Measurements from ENCODE around the gene DLG2. TPM values are rescaled to one million over a fixed set of nuclear protein-coding genes. Genes with fewer than 3 reads are reported as not detected.

The DLG2 gene
- total and polyA plus RNA-seq, 2 of the 4 experiments (the other 2 are of a cell fraction) = 0.31 to 0.36 TPM

GRCh38 chr11:84188521-84188920 is 1438.6 kb downstream of the DLG2 start:
- H2AK5ac ChIP-seq (ENCODE audit: low read depth, low read length) = no peak overlapping the region
- ChIA-PET POLR2A (ENCODE audit: unreplicated experiment) (no interaction called here), CTCF (interaction anchor here (0.6 kb wide), 1 partner anchor 29 kb away, joined by 4 read pairs; no protein-coding TSS in a partner anchor)
- H3K56ac ChIP-seq (ENCODE audit: extremely low read depth, insufficient read depth, low read length) = no peak overlapping the region
- no peak overlapping the region for H3K4me2 ChIP-seq (ENCODE audit: low read depth, low read length)
- no peaks in the 10 kb centered on the region for H4K20me1 ChIP-seq (ENCODE audit: insufficient read depth, low read length)
- H3K23ac ChIP-seq (ENCODE audit: low read depth, low read length) = no peak overlapping the region
- H3K9me3 ChIP-seq (ENCODE audit: control insufficient read depth, insufficient read depth, low read length) = no peaks in the 10 kb centered on the region
- H3K9me1 ChIP-seq (ENCODE audit: insufficient read depth, low read length) = no peaks in the 10 kb centered on the region
- H2BK120ac ChIP-seq (ENCODE audit: low read depth, low read length) = no peak overlapping the region
- H2BK5ac ChIP-seq (ENCODE audit: low read depth, low read length, poor library complexity, severe bottlenecking) = no peak overlapping the region
- no CpG with 5 or more reads among the region's 1 CpG for WGBS, 2 experiments (ENCODE audit: extremely low coverage in 2 of 2, insufficient read length in 1 of 2)
- H3K79me1 ChIP-seq (ENCODE audit: low read depth in 1 of 2, low read length in 2 of 2) = no peaks in the 10 kb centered on the region
- no peak overlapping the region for H3K9ac ChIP-seq (ENCODE audit: low read depth, low read length)
- no peak overlapping the region for H2AK9ac ChIP-seq (replicated peaks; ENCODE audit: low read depth, low read length, poor library complexity)
- intact Hi-C loops (cut with micrococcal nuclease) (no loop called here), dilution Hi-C loops (cut with HindIII; ENCODE audit: low sequenced_read_pairs, unreplicated experiment) (no loop called here), in situ Hi-C loops (cut with MboI; ENCODE audit: low sequenced_read_pairs) (no loop called here)
- no peak overlapping the region for H2BK20ac ChIP-seq (ENCODE audit: low read depth, low read length)
- H2BK15ac ChIP-seq (ENCODE audit: low read depth, low read length) = no peak overlapping the region
- H3K27me3 ChIP-seq (ENCODE audit: control insufficient read depth, insufficient read depth, low read length) = no peaks in the 10 kb centered on the region
- no peak overlapping the region for H3K14ac ChIP-seq (replicated peaks; ENCODE audit: low read depth, low read length)
- H3K27ac ChIP-seq (ENCODE audit: insufficient read depth, low read length) = no peak overlapping the region
- no peaks in the 10 kb centered on the region for H3K36me3 ChIP-seq (ENCODE audit: control insufficient read depth, insufficient read depth, low read length)
- no peak for ATAC-seq (ENCODE audit: low read depth)
- no peaks in the 10 kb centered on the region for H3K4me1 ChIP-seq (ENCODE audit: control insufficient read depth, insufficient read depth, low read length)
- H2AFZ ChIP-seq (replicated peaks; ENCODE audit: low read length, poor library complexity) = no peak overlapping the region
- H3K4ac ChIP-seq (ENCODE audit: low read depth, low read length) = no peak overlapping the region
- H4K5ac ChIP-seq (ENCODE audit: low read depth, low read length) = no peak overlapping the region
- no peak overlapping the region for H4K91ac ChIP-seq (ENCODE audit: insufficient read depth, low read depth, low read length)
- BruUV-seq (replicated peaks) = no TSS peak
- TF ChIP-seq SMC3 (IDR thresholded peaks at IDR 0.05; ENCODE audit: low read depth, low read length) (no peak), CHD1 (IDR thresholded peaks at IDR 0.05; ENCODE audit: low read depth, low read length) (no peak), MXI1 (IDR thresholded peaks at IDR 0.05; ENCODE audit: borderline replicate concordance, low read depth, low read length) (no peak), CTCF (conservative IDR thresholded peaks at IDR 0.05; ENCODE audit: low read depth, low read length) (no peak), BHLHE40 (IDR thresholded peaks at IDR 0.05; ENCODE audit: low read depth, low read length) (no peak), RFX5 (IDR thresholded peaks at IDR 0.05; ENCODE audit: low read depth, low read length) (no peak), FOS (IDR thresholded peaks at IDR 0.05; ENCODE audit: low read depth, low read length) (no peak), USF2 (IDR thresholded peaks at IDR 0.05; ENCODE audit: low read depth, low read length) (no peak)
- DNase-seq = no peak
- no peak overlapping the region for H4K8ac ChIP-seq (ENCODE audit: low read depth in 2 of 2, low read length in 2 of 2)
- H3K4me3 ChIP-seq (ENCODE audit: insufficient read depth, low read depth, low read length) = no peak overlapping the region
- no peak overlapping the region for H3K18ac ChIP-seq (ENCODE audit: low read depth, low read length)

Data from IMR-90 (cell line).